ENCODE data around the gene CXCL11. TPM values are rescaled to one million over a fixed set of nuclear protein-coding genes. Genes with fewer than 3 reads are reported as not detected.

Gene CXCL11
- total RNA-seq (2016; rRNA removed; fragmentation: Illumina TruSeq; extraction: Trizol) (not detected in 2 replicates), polyA plus RNA-seq (2011; rRNA removed) (0.08 TPM in 1 of 2 replicates, not detected in the other), polyA minus RNA-seq (2011; rRNA and poly(A)+ RNA removed; ENCODE audit: low replicate concordance) (not detected in 2 replicates), Bru-seq, nascent RNA (not detected), BruChase-seq, experiment 1, labeled RNA remaining after a 6-hour chase (percentile 15 among the genes with signal in this experiment), BruChase-seq, experiment 2, labeled RNA remaining after a 2-hour chase (percentile 10 among the genes with signal in this experiment)
- total RNA-seq (2016; cell fraction: cytosol; rRNA removed; fragmentation: Illumina TruSeq; extraction: Trizol; ENCODE audit: low read depth) = not detected in 2 replicates
- not detected in 2 replicates for total RNA-seq (2016; cell fraction: insoluble cytoplasmic fraction; rRNA removed; fragmentation: Illumina TruSeq; extraction: Trizol)
- total RNA-seq (2016; cell fraction: membrane; rRNA removed; fragmentation: Illumina TruSeq; extraction: Trizol) = not detected in 2 replicates
- not detected in 2 replicates for total RNA-seq (2016; cell fraction: nucleus; rRNA removed; fragmentation: Illumina TruSeq; extraction: Trizol)
- not detected in 2 replicates for polyA plus RNA-seq (2011; cell fraction: cytosol; rRNA removed)
- not detected in 2 replicates for polyA plus RNA-seq (2011; cell fraction: nucleus; rRNA removed)
- polyA plus RNA-seq (2012) = not detected in 2 replicates
- 0.06 TPM in 1 of 2 replicates, not detected in the other for polyA plus RNA-seq (2016; cell fraction: cytosol; fragmentation: Illumina TruSeq; extraction: Trizol; ENCODE audit: low read depth)
- polyA plus RNA-seq (2016; cell fraction: insoluble cytoplasmic fraction; fragmentation: Illumina TruSeq; extraction: Trizol; ENCODE audit: low read depth) = not detected in 2 replicates
- polyA plus RNA-seq (2016; cell fraction: membrane; fragmentation: Illumina TruSeq; extraction: Trizol; ENCODE audit: low read depth) = not detected in 2 replicates
- polyA plus RNA-seq (2016; cell fraction: nucleus; fragmentation: Illumina TruSeq; extraction: Trizol; ENCODE audit: insufficient read depth, low read depth) = not detected in 2 replicates
- polyA minus RNA-seq (2011; cell fraction: cytosol; rRNA and poly(A)+ RNA removed) = not detected in 2 replicates
- polyA minus RNA-seq (2011; cell fraction: nucleus; rRNA and poly(A)+ RNA removed) = not detected in 2 replicates
- long read RNA-seq, experiment 1 = 0 reads
- long read RNA-seq, experiment 2 = 0 reads

DNA sequence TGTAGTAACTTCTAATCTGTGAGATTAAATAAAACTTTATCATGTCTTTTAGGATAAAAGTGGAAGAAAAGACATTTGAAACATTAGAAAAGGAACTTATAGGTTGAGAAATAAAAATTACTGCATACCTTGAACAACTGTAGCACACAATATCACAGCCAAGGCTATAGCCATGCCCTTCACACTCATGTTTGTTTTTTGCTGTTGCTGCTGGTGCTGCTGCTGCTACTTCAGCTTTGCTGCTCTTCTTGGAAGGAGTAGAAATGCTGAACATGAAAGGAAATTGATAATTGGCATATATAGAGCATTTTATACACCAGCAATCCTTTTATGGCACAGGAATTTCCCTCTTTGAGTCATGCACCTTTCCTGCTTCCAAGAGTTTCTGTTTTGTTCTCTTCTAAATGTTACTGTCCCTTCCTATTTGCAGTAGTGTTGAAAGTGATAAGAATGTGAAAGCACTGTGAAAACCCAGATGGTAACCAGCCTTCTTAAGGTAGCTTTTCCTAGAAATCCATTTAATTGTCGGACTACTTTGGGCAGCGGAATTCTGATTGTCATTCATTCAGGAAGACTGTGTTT is at the start of gene CXCL11:
TSS of gene CXCL11 (minus strand) at position 272 of the 582 bp plus-strand sequence. CDS start at position 189, 83 bp downstream.
- POLR2A ChIA-PET = no interaction called here
- Histone ChIP-seq H3K27me3 (ENCODE audit: control insufficient read depth in 1 of 2, insufficient read depth in 2 of 2, low read length in 2 of 2) (no peaks in the 10 kb centered on the region; a peak in 1 of 5 replicates), H3K4me3 (replicated peaks in 1 of 3; ENCODE audit: insufficient read depth in 1 of 3, low read depth in 2 of 3, low read length in 3 of 3) (no peak within 1 kb of the TSS), H3K27ac (ENCODE audit: extremely low read length, insufficient read depth, low read length) (no peak within 1 kb of the TSS), H3K9me3 (ENCODE audit: low read length) (no peaks in the 10 kb centered on the region), H3K4me1 (ENCODE audit: insufficient read depth, low read length) (no peaks in the 10 kb centered on the region), H3K79me2 (ENCODE audit: insufficient read depth, low read length) (no peaks in the 10 kb centered on the region), H3K36me3 (replicated peaks in 1 of 2; ENCODE audit: control insufficient read depth in 1 of 2, insufficient read depth in 2 of 2, low read length in 2 of 2) (no peaks in the 10 kb centered on the region), H2AFZ (ENCODE audit: low read length) (no peak within 1 kb of the TSS), H4K20me1 (ENCODE audit: insufficient read depth, low read length) (no peaks in the 10 kb centered on the region), H3K9ac (ENCODE audit: insufficient read depth, low read depth, low read length) (no peak within 1 kb of the TSS), H3K4me2 (ENCODE audit: low read depth, low read length) (no peak within 1 kb of the TSS)
- FAIRE-seq (no peak), DNase-seq (ENCODE audit: low spot score) (no peak), ATAC-seq (no peak)
- in situ Hi-C loops (cut with HindIII; ENCODE audit: extremely low pct_ligation_motif_present, low pct_unique_long_range_greater_than_20kb) (no loop called here), intact Hi-C loops (cut with micrococcal nuclease; ENCODE audit: unreplicated experiment) (no loop called here)
- WGBS (ENCODE audit: low lambda C conversion rate) = 71% methylated on average over 2 of the region's 2 CpGs
- no TSS peak for BruUV-seq (replicated peaks)
- TF ChIP-seq ZNF629 (CRISPR knock-in tag; conservative IDR thresholded peaks at IDR 0.05) (no peak), ZNF598 (CRISPR knock-in tag; IDR thresholded peaks at IDR 0.05; ENCODE audit: borderline replicate concordance) (no peak), ZNF558 (CRISPR knock-in tag; IDR thresholded peaks at IDR 0.05; ENCODE audit: borderline replicate concordance) (no peak), NFIC (IDR thresholded peaks at IDR 0.05; ENCODE audit: low read length) (no peak), ZKSCAN1 (IDR thresholded peaks at IDR 0.05; ENCODE audit: low read length) (no peak), DRAP1 (CRISPR knock-in tag; IDR thresholded peaks at IDR 0.05) (no peak), ZNF850 (CRISPR knock-in tag; conservative IDR thresholded peaks at IDR 0.05) (no peak), ZNF430 (CRISPR knock-in tag; IDR thresholded peaks at IDR 0.05) (no peak)
- TF ChIP-seq, protein P1, sequence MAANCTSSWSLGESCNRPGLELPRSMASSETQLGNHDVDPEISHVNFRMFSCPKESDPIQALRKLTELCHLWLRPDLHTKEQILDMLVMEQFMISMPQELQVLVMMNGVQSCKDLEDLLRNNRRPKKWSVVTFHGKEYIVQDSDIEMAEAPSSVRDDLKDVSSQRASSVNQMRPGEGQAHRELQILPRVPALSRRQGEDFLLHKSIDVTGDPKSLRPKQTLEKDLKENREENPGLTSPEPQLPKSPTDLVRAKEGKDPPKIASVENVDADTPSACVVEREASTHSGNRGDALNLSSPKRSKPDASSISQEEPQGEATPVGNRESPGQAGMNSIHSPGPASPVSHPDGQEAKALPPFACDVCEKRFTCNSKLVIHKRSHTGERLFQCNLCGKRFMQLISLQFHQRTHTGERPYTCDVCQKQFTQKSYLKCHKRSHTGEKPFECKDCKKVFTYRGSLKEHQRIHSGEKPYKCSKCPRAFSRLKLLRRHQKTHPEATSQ (CRISPR knock-in tag; IDR thresholded peaks at IDR 0.05; ENCODE audit: borderline replicate concordance) = no peak
- TF ChIP-seq, protein P2, sequence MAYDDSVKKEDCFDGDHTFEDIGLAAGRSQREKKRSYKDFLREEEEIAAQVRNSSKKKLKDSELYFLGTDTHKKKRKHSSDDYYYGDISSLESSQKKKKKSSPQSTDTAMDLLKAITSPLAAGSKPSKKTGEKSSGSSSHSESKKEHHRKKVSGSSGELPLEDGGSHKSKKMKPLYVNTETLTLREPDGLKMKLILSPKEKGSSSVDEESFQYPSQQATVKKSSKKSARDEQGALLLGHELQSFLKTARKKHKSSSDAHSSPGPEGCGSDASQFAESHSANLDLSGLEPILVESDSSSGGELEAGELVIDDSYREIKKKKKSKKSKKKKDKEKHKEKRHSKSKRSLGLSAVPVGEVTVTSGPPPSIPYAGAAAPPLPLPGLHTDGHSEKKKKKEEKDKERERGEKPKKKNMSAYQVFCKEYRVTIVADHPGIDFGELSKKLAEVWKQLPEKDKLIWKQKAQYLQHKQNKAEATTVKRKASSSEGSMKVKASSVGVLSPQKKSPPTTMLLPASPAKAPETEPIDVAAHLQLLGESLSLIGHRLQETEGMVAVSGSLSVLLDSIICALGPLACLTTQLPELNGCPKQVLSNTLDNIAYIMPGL (CRISPR knock-in tag; IDR thresholded peaks at IDR 0.05; ENCODE audit: borderline replicate concordance in 1 of 2, low read depth in 1 of 2) = no peak
- TF ChIP-seq, protein P3, sequence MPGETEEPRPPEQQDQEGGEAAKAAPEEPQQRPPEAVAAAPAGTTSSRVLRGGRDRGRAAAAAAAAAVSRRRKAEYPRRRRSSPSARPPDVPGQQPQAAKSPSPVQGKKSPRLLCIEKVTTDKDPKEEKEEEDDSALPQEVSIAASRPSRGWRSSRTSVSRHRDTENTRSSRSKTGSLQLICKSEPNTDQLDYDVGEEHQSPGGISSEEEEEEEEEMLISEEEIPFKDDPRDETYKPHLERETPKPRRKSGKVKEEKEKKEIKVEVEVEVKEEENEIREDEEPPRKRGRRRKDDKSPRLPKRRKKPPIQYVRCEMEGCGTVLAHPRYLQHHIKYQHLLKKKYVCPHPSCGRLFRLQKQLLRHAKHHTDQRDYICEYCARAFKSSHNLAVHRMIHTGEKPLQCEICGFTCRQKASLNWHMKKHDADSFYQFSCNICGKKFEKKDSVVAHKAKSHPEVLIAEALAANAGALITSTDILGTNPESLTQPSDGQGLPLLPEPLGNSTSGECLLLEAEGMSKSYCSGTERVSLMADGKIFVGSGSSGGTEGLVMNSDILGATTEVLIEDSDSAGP (CRISPR knock-in tag; IDR thresholded peaks at IDR 0.05; ENCODE audit: borderline replicate concordance) = no peak
- CTCF ChIA-PET (ENCODE audit: low intra/inter-chr PET ratio, low total read pairs) = no interaction called here
